Thyroid gland (tissue), 4 donors: Measurements from ENCODE around the gene OR2T1. TPM values are rescaled to one million over a fixed set of nuclear protein-coding genes. Genes with fewer than 3 reads are reported as not detected.

ENCODE experiments used
- DNase-seq, 2 donors: peaks; one replicate each; pipeline ENCODE4 v3.0.0-alpha.2; 2019
- H3K27ac ChIP-seq, 3 donors: fragments of 200-600 bp; sonication (generic); 1 replicate in 2 of 3; 2 replicates in 1 of 3; pipeline ENCODE4 v1.5.1; 2016 to 2019; ENCODE audit warnings: mild to moderate bottlenecking in 1 of 3, moderate library complexity in 1 of 3
- H3K27me3 ChIP-seq: fragments of 200-600 bp; sonication (generic); one replicate; pipeline ENCODE4 v1.5.1; 2019
- H3K36me3 ChIP-seq, 2 donors: fragments of 200-600 bp; sonication (generic); one replicate each; pipeline ENCODE4 v1.5.1; 2016 to 2019
- H3K4me1 ChIP-seq, 2 donors: fragments of 200-600 bp; sonication (generic); one replicate each; pipeline ENCODE4 v1.5.1; 2017 to 2019
- H3K4me3 ChIP-seq, 3 donors: fragments of 200-600 bp; sonication (generic); replicated peaks in 1 of 3; 1 replicate in 2 of 3; 2 replicates in 1 of 3; pipeline ENCODE4 v1.5.1; 2016; ENCODE audit warnings: mild to moderate bottlenecking in 1 of 3
- H3K9me3 ChIP-seq: fragments of 200-600 bp; sonication (generic); one replicate; pipeline ENCODE4 v1.5.1; 2017
- POLR2A ChIP-seq, 2 donors: fragments of 450-650 bp; IDR thresholded peaks; one replicate each; pipeline ENCODE4 v1.6.1; 2017; ENCODE audit warnings: antibody characterized with exemption in 2 of 2, mild to moderate bottlenecking in 2 of 2, moderate library complexity in 1 of 2
- WGBS, 2 donors: methylation state at CpG; one replicate each; pipeline ENCODE4 v1.1.5; 2017; 5-methylcytosine and 5-hydroxymethylcytosine counted together
- intact Hi-C: fragments of 100-400 bp; cut with DNase I; formaldehyde crosslinking; loops from one replicate; pipeline ENCODE4 v1.15.1; 2023
- total RNA-seq, 4 donors: library from RNA; depleted of rRNA; stranded (reverse); fragments of >200 nt; gene quantifications; one replicate each; pipeline ENCODE4 v1.2.3, GENCODE V29; 2016
- TF ChIP-seq, protein P1 (sequence below), 6 experiments: fragments of 200-600 bp in 3 of 6; fragments of 450-650 bp in 3 of 6; sonication (generic) in 3 of 6; IDR thresholded peaks; one replicate each; pipeline ENCODE4 v1.5.1; 2016 to 2019; ENCODE audit warnings: antibody characterized with exemption in 6 of 6, mild to moderate bottlenecking in 2 of 6, inconsistent platforms in 1 of 6, moderate library complexity in 1 of 6

Gene OR2T1, protein sequence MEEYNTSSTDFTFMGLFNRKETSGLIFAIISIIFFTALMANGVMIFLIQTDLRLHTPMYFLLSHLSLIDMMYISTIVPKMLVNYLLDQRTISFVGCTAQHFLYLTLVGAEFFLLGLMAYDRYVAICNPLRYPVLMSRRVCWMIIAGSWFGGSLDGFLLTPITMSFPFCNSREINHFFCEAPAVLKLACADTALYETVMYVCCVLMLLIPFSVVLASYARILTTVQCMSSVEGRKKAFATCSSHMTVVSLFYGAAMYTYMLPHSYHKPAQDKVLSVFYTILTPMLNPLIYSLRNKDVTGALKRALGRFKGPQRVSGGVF
- not detected for total RNA-seq

DNA sequence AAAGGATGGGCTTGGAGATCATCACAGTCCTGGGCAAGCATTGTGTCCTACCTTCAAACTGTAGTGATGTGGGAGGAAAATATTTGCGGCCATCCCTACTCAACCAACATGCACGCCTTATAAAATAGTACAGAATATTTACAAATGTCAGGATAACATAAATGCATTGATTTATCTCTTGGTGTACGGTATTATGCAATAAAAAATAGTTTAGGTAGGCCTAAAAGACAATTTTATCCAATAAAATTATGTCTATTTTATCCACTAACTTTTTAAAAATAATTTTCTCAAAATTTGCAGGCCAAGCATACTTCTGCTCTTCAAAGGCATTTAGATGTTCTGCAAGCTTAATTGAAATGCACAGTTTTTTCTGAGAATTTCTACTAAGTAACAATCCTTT lies at the start of gene OR2T1:
TSS of gene OR2T1 (plus strand) at position 301 of the 400 bp plus-strand sequence. CDS start 3,100 bp downstream, outside the sequence.
- H3K4me1 ChIP-seq = no peaks in the 10 kb centered on the region
- WGBS, 2 donors = 78 to 82% methylated on average over 3 of the region's 3 CpGs
- H3K4me3 ChIP-seq = no peak within 1 kb of the TSS
- H3K9me3 ChIP-seq = no peaks in the 10 kb centered on the region
- no peaks in the 10 kb centered on the region for H3K27me3 ChIP-seq
- intact Hi-C loops = no loop called here
- H3K27ac ChIP-seq = no peak within 1 kb of the TSS
- no peak for DNase-seq
- H3K36me3 ChIP-seq = no peaks in the 10 kb centered on the region
- TF ChIP-seq POLR2A (IDR thresholded peaks at IDR 0.05) = no peak

DNA sequence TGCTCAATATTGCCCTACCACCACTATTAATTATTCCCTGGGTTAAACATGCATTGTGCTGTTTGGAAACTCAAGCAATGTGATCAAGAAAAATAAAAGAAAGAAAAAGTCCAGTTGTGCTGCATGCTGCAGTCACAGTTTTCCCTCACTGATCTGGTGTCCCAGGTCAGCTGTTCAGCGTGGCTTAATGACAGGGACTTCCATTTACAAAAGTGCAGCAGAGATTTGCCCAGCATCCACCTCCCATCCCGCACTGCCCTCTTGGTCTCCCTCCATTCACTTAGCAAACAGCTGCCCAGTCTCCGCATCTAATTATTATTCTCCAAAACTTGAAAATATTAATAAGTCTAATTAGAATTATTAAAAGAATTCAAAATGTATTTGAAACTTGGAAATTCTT lies 43.4 kb upstream of the OR2T1 start:
- WGBS, 2 donors = 81% methylated on average over 3 of the region's 3 CpGs
- TF ChIP-seq POLR2A (IDR thresholded peaks at IDR 0.05) = no peak
- TF ChIP-seq, protein P1, sequence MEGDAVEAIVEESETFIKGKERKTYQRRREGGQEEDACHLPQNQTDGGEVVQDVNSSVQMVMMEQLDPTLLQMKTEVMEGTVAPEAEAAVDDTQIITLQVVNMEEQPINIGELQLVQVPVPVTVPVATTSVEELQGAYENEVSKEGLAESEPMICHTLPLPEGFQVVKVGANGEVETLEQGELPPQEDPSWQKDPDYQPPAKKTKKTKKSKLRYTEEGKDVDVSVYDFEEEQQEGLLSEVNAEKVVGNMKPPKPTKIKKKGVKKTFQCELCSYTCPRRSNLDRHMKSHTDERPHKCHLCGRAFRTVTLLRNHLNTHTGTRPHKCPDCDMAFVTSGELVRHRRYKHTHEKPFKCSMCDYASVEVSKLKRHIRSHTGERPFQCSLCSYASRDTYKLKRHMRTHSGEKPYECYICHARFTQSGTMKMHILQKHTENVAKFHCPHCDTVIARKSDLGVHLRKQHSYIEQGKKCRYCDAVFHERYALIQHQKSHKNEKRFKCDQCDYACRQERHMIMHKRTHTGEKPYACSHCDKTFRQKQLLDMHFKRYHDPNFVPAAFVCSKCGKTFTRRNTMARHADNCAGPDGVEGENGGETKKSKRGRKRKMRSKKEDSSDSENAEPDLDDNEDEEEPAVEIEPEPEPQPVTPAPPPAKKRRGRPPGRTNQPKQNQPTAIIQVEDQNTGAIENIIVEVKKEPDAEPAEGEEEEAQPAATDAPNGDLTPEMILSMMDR (IDR thresholded peaks at IDR 0.05) = no peak
- Histone ChIP-seq H3K36me3 (no peaks in the 10 kb centered on the region), H3K4me3 (no peak overlapping the region), H3K27ac (no peak overlapping the region), H3K4me1 (no peaks in the 10 kb centered on the region), H3K9me3 (no peaks in the 10 kb centered on the region), H3K27me3 (no peaks in the 10 kb centered on the region)
- intact Hi-C loops = no loop called here
- DNase-seq = no peak

DNA sequence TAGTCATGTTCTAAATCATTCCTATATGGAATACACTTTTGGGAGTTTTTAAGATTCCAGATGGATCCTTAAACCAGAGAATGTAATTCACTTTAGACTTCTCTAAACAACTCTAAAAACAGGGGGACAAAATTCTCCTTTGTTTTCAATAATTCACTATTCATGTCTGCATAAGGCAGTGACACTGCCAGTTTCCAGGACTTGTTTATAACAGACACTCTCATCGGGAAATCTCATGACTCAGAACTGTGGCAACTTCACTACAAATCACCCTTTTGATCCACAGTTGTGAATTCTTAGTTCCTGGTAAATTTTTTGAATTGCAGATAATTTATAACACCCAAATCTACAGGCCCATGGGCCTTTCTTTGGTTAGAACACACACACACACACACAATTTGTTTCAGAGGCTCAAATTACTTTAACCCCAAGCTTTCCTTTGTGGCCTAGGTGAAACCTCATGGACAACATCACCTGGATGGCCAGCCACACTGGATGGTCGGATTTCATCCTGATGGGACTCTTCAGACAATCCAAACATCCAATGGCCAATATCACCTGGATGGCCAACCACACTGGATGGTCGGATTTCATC lies 41.6 kb upstream of the OR2T1 start, which contains the start of gene OR2T4:
TSS of gene OR2T4 (plus strand) at position 545 of the 595 bp plus-strand sequence. CDS start at position 545, 0 bp downstream.
- H3K27me3 ChIP-seq = no peaks in the 10 kb centered on the region
- no peaks in the 10 kb centered on the region for H3K9me3 ChIP-seq
- H3K36me3 ChIP-seq = no peaks in the 10 kb centered on the region
- no peak for DNase-seq
- TF ChIP-seq, protein P1 (IDR thresholded peaks at IDR 0.05) = no peak
- no peak for TF ChIP-seq POLR2A (IDR thresholded peaks at IDR 0.05)
- H3K4me1 ChIP-seq = no peaks in the 10 kb centered on the region
- whole genome bisulfite sequencing, 2 donors = 35 to 51% methylated on average over 3 of the region's 3 CpGs
- no peak within 1 kb of the TSS for H3K27ac ChIP-seq
- H3K4me3 ChIP-seq = no peak within 1 kb of the TSS
- intact Hi-C loops = no loop called here

DNA sequence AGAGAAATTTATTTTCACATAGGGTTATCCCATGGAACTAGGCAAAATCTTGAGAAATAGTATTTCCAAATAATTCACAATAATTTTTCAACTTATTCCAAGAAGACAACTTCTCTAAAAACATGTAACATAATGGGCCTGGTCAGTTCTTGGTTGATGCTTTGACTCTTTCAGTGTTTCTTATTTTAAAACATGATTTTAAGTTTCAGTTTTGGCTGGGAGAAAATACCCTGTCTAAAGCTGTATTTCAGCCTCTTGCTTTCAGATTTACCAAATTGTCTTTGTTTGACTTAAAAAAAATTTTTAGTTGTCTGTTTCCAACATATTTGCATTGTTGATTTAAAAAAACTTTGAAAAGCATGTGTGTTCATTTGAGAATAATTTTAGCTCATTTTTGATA lies 36.2 kb upstream of the OR2T1 start:
- Histone ChIP-seq H3K4me1 (no peaks in the 10 kb centered on the region), H3K27ac (no peak overlapping the region), H3K27me3 (no peaks in the 10 kb centered on the region), H3K9me3 (no peaks in the 10 kb centered on the region), H3K36me3 (no peaks in the 10 kb centered on the region), H3K4me3 (no peak overlapping the region)
- DNase-seq = no peak
- TF ChIP-seq POLR2A (IDR thresholded peaks at IDR 0.05) = no peak
- TF ChIP-seq, protein P1 (IDR thresholded peaks at IDR 0.05) = no peak
- intact Hi-C loops = no loop called here

DNA sequence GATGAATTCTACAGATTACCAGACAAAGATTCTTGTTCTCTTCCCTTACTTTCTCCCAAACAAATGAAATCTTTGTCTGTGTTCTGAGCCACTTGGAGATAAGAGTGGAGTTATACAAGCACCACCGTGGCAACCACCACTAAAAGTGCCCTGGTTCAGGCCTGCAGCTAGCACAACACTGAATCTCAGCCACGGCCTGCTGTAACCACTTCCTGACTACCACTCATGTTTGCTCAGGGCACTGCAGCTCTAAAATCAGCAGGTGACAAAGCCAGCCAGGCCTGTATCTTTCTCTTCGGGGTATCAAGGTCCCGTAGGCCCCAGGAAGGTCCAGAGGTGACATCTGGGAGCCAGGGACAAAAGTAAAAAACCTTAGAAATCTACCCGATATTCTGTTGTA lies 30.5 kb upstream of the OR2T1 start:
- Histone ChIP-seq H3K27ac (no peak overlapping the region), H3K4me3 (no peak overlapping the region), H3K27me3 (no peaks in the 10 kb centered on the region), H3K9me3 (no peaks in the 10 kb centered on the region), H3K36me3 (no peaks in the 10 kb centered on the region), H3K4me1 (no peaks in the 10 kb centered on the region)
- DNase-seq = no peak
- intact Hi-C loops = no loop called here
- TF ChIP-seq, protein P1 (IDR thresholded peaks at IDR 0.05) = no peak
- no peak for TF ChIP-seq POLR2A (IDR thresholded peaks at IDR 0.05)
- WGBS, 2 donors = 72 to 74% methylated on average over 5 of the region's 5 CpGs
